ENCODE data around the gene C1orf35. TPM values are rescaled to one million over a fixed set of nuclear protein-coding genes. Genes with fewer than 3 reads are reported as not detected.

The C1orf35 gene
- total RNA-seq, 1 donor from 2014 or later = 16.5 TPM

DNA sequence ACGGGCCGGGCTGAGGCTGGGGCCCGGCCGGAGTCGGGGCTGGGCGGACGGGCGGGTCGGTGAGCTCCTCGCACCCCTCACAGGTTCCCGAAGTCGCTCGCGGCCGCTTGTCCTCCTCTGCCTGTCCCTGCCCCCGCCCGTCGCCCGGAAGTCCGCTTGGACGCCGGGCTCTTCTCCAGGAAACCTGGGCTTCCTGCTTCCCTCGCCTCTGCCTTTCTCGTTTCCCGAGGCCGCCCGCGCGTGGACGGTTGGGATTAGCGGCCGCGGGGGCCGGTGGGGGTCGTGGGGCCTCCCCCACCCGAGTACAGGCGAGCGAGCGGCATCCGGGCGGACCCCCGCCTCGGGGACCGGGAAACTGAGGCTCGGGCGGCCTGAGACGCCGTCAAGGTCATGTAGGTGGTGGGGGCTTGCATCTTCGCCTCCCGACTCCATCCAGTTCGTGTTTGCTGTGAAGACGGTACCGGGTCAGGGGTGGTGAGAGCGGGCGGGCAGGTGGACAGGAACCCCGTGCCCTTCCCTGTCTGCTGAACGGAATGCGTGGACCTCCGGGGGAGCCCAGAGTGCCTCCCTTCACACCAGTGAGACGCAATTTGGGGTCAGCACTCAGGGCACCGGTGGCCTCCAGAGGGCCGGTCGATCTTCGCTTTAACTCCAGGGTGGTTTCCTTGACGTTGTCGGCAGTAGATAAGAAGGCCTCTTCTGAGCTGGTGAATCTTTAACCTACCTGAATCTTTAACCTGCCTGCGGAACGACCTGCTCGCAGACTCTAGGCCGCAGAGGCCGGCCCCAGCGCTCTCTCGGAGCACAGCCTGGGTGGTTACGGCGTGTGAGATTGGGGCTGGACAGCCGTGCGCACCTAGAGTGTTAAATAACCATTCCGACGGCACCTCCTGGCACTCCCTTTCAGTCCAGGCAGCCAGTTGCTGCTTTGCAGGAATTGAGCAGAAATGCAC lies 19.9 kb downstream of the C1orf35 start:
- Histone ChIP-seq H3K27me3 (ENCODE audit: control insufficient read depth, insufficient read depth, low read length) (no peaks in the 10 kb centered on the region), H3K4me3 (ENCODE audit: low read depth, low read length) (peak overlapping the region; percentile 97), H3K36me3 (ENCODE audit: control insufficient read depth, insufficient read depth, low read length) (no peaks in the 10 kb centered on the region)
- no peak for DNase-seq (ENCODE audit: low read depth)
- TF ChIP-seq, protein P1, sequence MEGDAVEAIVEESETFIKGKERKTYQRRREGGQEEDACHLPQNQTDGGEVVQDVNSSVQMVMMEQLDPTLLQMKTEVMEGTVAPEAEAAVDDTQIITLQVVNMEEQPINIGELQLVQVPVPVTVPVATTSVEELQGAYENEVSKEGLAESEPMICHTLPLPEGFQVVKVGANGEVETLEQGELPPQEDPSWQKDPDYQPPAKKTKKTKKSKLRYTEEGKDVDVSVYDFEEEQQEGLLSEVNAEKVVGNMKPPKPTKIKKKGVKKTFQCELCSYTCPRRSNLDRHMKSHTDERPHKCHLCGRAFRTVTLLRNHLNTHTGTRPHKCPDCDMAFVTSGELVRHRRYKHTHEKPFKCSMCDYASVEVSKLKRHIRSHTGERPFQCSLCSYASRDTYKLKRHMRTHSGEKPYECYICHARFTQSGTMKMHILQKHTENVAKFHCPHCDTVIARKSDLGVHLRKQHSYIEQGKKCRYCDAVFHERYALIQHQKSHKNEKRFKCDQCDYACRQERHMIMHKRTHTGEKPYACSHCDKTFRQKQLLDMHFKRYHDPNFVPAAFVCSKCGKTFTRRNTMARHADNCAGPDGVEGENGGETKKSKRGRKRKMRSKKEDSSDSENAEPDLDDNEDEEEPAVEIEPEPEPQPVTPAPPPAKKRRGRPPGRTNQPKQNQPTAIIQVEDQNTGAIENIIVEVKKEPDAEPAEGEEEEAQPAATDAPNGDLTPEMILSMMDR (IDR thresholded peaks at IDR 0.05; ENCODE audit: insufficient read depth, low read length, poor library complexity, severe bottlenecking) = no peak

DNA sequence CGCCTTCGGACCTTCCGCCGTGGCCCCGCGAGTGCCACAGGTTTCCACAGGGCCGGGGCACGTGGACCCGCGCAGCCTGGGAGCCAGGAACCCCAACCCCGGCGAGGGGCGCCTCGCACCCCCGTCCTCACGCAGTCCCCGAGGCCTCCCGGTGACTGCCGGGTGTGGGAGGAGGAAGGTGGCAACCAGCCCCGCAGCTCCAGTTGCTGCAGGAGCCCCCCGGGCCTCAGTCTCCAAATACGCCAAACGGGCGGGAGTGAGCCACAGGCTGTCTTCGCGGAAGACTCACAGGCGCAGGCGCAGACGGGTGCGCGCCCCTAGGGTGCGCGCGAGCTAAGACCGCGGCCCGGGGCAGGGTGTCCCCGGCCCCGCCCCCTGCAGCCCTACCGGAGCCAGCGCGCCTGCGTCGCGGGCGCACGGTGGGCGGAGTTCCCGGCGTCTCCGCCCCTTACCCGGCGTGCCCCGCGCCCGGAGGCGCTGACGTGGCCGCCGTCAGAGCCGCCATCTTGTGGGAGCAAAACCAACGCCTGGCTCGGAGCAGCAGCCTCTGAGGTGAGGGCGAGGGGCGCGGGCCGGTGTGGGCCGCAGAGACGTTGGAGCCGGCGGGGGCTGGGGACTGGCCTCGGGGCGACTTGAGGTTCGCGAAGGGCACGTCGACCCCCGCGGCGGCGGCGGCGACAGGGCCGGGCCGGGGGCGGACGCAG lies 20.8 kb downstream of the C1orf35 start, which contains the start of gene ARF1:
Gene ARF1 (plus strand): TSS at position 495 of the 704 bp plus-strand sequence. CDS start 14,407 bp downstream, outside the sequence.
- peak; percentile 58 for DNase-seq (ENCODE audit: low read depth)
- H3K36me3 ChIP-seq (ENCODE audit: control insufficient read depth, insufficient read depth, low read length) = no peaks in the 10 kb centered on the region
- TF ChIP-seq, protein P1 (IDR thresholded peaks at IDR 0.05; ENCODE audit: insufficient read depth, low read length, poor library complexity, severe bottlenecking) = no peak
- H3K4me3 ChIP-seq (ENCODE audit: low read depth, low read length) = peak within 1 kb of the TSS; percentile 97
- no peaks in the 10 kb centered on the region for H3K27me3 ChIP-seq (ENCODE audit: control insufficient read depth, insufficient read depth, low read length)

DNA sequence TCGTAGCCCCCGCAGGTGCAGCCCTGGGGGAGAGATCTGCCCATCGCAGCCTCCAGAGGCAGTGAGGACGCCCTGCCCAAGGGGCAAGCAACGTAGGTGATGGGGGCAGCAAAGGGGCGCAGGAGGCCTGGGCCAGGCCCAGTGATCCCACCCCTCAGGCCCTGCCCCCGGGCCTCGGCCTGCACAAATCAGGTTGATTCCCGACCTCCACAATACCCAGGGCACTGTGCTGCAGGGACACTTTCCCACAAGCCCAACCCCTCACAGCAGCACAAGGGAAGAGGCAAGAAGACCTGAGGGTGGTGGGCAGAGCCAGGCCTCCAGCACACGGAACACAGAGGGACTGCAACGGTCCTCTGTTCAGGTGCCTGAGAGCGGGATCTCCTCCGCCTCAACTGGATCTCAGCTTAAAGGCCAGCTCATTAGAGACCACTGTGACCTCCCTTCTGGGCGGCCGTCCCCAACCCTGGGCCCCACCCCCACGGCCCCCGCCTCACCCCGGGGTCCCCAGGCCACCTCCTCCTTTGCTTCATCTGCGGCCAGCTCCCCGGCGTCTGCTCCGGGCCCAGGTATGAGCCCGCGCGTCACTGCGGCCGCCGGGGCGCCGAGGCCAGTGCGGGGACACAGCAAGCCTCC lies 21.4 kb downstream of the C1orf35 start:
- Histone ChIP-seq H3K4me3 (ENCODE audit: low read depth, low read length) (peak overlapping the region; percentile 85), H3K36me3 (ENCODE audit: control insufficient read depth, insufficient read depth, low read length) (no peaks in the 10 kb centered on the region), H3K27me3 (ENCODE audit: control insufficient read depth, insufficient read depth, low read length) (no peaks in the 10 kb centered on the region)
- TF ChIP-seq, protein P1 (IDR thresholded peaks at IDR 0.05; ENCODE audit: insufficient read depth, low read length, poor library complexity, severe bottlenecking) = no peak
- no peak for DNase-seq (ENCODE audit: low read depth)

DNA sequence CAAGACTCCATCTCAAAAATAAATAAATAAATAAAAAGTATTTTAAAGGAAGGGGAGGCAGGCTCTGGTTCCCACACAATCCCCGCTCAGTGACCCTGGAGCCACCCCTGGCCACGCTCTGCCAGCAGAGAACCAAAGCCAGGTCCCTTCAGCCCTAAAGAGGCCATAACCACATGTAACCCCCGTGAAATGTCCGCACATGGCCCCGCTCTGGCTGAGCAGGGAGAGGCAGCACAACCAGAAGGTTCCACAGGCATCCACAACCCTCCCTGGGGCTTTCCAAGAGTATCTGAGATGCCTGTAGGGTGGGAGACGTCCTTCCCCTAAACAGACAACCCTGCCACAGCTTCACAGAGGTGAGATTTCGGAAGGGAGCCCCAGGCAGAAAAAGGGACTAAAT lies 22.0 kb downstream of the C1orf35 start:
- H3K4me3 ChIP-seq (ENCODE audit: low read depth, low read length) = peak overlapping the region; percentile 85
- H3K36me3 ChIP-seq (ENCODE audit: control insufficient read depth, insufficient read depth, low read length) = no peaks in the 10 kb centered on the region
- H3K27me3 ChIP-seq (ENCODE audit: control insufficient read depth, insufficient read depth, low read length) = no peaks in the 10 kb centered on the region
- TF ChIP-seq, protein P1 (IDR thresholded peaks at IDR 0.05; ENCODE audit: insufficient read depth, low read length, poor library complexity, severe bottlenecking) = no peak
- no peak for DNase-seq (ENCODE audit: low read depth)

DNA sequence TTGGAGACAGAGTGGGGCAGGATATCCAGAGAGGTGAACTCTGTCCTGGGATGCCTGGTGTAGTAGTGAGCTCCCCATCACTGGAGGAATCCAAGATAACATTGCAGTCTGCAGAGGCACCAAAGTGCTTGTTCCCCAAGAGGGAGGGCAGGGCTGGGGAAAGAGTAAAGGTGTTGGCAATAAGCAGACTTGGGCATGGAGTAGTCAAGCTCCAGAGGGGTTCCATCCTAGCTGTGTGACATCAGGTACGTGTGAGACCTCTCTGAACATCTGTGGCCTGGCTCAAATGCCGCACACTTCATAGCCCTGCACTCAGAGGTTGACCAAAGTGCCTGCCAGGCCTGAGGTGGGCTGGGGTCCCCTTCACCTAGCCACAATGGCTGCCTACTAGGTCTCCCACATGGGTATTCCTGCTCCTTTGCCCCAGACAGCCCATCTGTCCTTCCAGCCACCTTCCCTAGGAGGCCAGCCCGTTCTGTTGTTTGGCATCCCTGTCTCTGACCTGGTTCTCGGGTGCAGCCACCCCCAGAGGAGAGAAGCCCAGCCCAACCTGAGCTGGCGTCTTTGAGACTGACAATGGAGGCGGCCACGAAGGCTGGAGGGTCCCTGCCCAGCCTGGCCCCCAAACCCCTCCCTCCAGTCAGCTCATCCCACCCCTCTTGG lies 23.4 kb downstream of the C1orf35 start:
- no peak overlapping the region for H3K4me3 ChIP-seq (ENCODE audit: low read depth, low read length)
- TF ChIP-seq, protein P1 (IDR thresholded peaks at IDR 0.05; ENCODE audit: insufficient read depth, low read length, poor library complexity, severe bottlenecking) = no peak
- H3K36me3 ChIP-seq (ENCODE audit: control insufficient read depth, insufficient read depth, low read length) = no peaks in the 10 kb centered on the region
- peaks cover 10% of the 10 kb centered on the region for H3K27me3 ChIP-seq (ENCODE audit: control insufficient read depth, insufficient read depth, low read length)
- no peak for DNase-seq (ENCODE audit: low read depth)
